Neural progenitor cell (in vitro differentiated cells): ENCODE results near the gene SRPK3. TPM values are rescaled to one million over a fixed set of nuclear protein-coding genes. Genes with fewer than 3 reads are reported as not detected.

Source experiments
- DNase-seq: peaks from one replicate; pipeline ENCODE4 v3.0.0-alpha.2; 2016; ENCODE audit warnings: low spot score
- H2AFZ ChIP-seq: fragments of 200-600 bp; sonication (generic); replicated peaks from 2 replicates; pipeline ENCODE4 v1.6.1; 2016; ENCODE audit warnings: antibody characterized with exemption
- H3F3A ChIP-seq: fragments of 200-600 bp; sonication (generic); 2 replicates; pipeline ENCODE4 v1.6.1; 2016; ENCODE audit warnings: antibody characterized with exemption, low read depth
- H3K27ac ChIP-seq: fragments of 200-600 bp; sonication (generic); 2 replicates; pipeline ENCODE4 v1.5.1; 2016; ENCODE audit warnings: mild to moderate bottlenecking
- H3K27me3 ChIP-seq: fragments of 200-600 bp; sonication (generic); 2 replicates; pipeline ENCODE4 v1.6.1; 2016; ENCODE audit warnings: mild to moderate bottlenecking, moderate library complexity
- H3K36me3 ChIP-seq: fragments of 200-600 bp; sonication (generic); 2 replicates; pipeline ENCODE4 v1.5.1; 2016
- H3K4me1 ChIP-seq: fragments of 200-600 bp; sonication (generic); 2 replicates; pipeline ENCODE4 v1.6.1; 2016; ENCODE audit warnings: mixed run types
- H3K4me2 ChIP-seq: fragments of 200-600 bp; sonication (generic); 2 replicates; pipeline ENCODE4 v1.6.1; 2016
- H3K4me3 ChIP-seq: fragments of 200-600 bp; sonication (generic); 2 replicates; pipeline ENCODE4 v1.5.1; 2016
- H3K79me2 ChIP-seq: fragments of 200-600 bp; sonication (generic); 2 replicates; pipeline ENCODE4 v1.6.1; 2016; ENCODE audit warnings: low read depth
- H3K9ac ChIP-seq: fragments of 200-600 bp; sonication (generic); 2 replicates; pipeline ENCODE4 v1.6.1; 2016
- H3K9me3 ChIP-seq: fragments of 200-600 bp; sonication (generic); 2 replicates; pipeline ENCODE4 v1.5.1; 2016; ENCODE audit warnings: low read depth
- H4K20me1 ChIP-seq: fragments of 200-600 bp; sonication (generic); 2 replicates; pipeline ENCODE4 v1.6.1; 2016; ENCODE audit warnings: low read depth
- H3K27ac Mint-ChIP-seq: 3 replicates; pipeline ENCODE4 v1.8.0; 2021; ENCODE audit warnings: mixed read lengths
- H3K27me3 Mint-ChIP-seq: 2 replicates; pipeline ENCODE4 v1.8.0; 2022; ENCODE audit warnings: low read depth, mild to moderate bottlenecking, inconsistent platforms, moderate library complexity, mixed read lengths; ENCODE audit not compliant: insufficient read depth
- H3K36me3 Mint-ChIP-seq: 3 replicates; pipeline ENCODE4 v1.8.0; 2021; ENCODE audit warnings: mixed read lengths
- H3K4me1 Mint-ChIP-seq: 3 replicates; pipeline ENCODE4 v1.8.0; 2021; ENCODE audit warnings: mixed read lengths
- H3K4me3 Mint-ChIP-seq: 3 replicates; pipeline ENCODE4 v1.8.0; 2021; ENCODE audit warnings: mild to moderate bottlenecking, moderate library complexity, mixed read lengths
- H3K9me3 Mint-ChIP-seq: 3 replicates; pipeline ENCODE4 v1.8.0; 2020; ENCODE audit warnings: mixed read lengths
- CTCF ChIP-seq: fragments of 200-600 bp; sonication (generic); IDR thresholded peaks from 2 replicates; pipeline ENCODE4 v1.5.1; 2017; ENCODE audit warnings: antibody characterized with exemption, mild to moderate bottlenecking
- EZH2 ChIP-seq: fragments of 200-600 bp; sonication (generic); IDR thresholded peaks from 2 replicates; pipeline ENCODE4 v1.6.1; 2017; ENCODE audit warnings: antibody characterized with exemption, mild to moderate bottlenecking, moderate library complexity
- EZH2phosphoT487 ChIP-seq: fragments of 200-600 bp; sonication (generic); IDR thresholded peaks from 2 replicates; pipeline ENCODE4 v1.6.1; 2017; ENCODE audit warnings: antibody characterized with exemption
- total RNA-seq: library from RNA; depleted of rRNA; stranded (reverse); fragments of >200 nt; gene quantifications from 2 replicates; pipeline ENCODE4 v1.2.3, GENCODE V29; 2015; ENCODE audit warnings: low replicate concordance

The SRPK3 gene
- total RNA-seq, 1 donor from 2014 or later: not detected

DNA sequence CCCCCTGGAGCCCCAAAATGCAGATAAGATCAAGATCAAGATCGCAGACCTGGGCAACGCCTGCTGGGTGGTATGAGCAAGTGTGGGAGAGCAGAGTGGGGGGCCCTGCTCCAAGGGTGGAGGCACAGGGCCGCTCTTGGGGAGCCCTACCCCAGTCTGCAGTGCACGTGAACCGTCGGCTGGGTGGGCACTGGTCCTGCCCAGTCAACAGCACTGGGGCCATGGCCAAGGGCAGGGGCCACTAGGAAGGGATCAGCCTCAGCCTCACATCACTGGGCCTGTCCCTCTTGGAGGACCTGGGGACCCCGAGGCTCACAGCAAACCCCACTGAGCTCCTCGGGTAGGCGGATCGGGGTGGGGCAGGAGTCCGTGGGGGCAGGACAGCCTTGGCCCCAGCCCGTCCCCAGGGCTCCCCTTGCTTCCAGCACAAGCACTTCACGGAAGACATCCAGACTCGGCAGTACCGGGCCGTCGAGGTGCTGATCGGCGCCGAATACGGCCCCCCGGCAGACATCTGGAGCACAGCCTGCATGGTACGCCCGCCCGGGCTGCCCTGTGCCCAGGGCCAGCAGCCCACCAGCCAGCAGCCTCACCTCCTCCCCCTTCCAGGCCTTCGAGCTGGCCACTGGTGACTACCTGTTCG is 3.6 kb downstream of the SRPK3 start:
- Mint-ChIP-seq H3K4me1 (peaks cover 8% of the 10 kb centered on the region), H3K36me3 (no peaks in the 10 kb centered on the region), H3K9me3 (peaks cover 19% of the 10 kb centered on the region), H3K27ac (no peak overlapping the region), H3K4me3 (no peak overlapping the region), H3K27me3 (peaks cover 8% of the 10 kb centered on the region)
- H3K4me2 ChIP-seq: no peak overlapping the region
- no peaks in the 10 kb centered on the region for H3K36me3 ChIP-seq
- no peak overlapping the region for H3K9ac ChIP-seq
- H3K27me3 ChIP-seq: no peaks in the 10 kb centered on the region
- TF ChIP-seq EZH2: no peak
- no peak for TF ChIP-seq CTCF
- TF ChIP-seq EZH2phosphoT487: no peak
- H3K9me3 ChIP-seq: no peaks in the 10 kb centered on the region
- H4K20me1 ChIP-seq: no peaks in the 10 kb centered on the region
- no peaks in the 10 kb centered on the region for H3K4me1 ChIP-seq
- H3F3A ChIP-seq: no peaks in the 10 kb centered on the region
- no peaks in the 10 kb centered on the region for H3K79me2 ChIP-seq
- no peak overlapping the region for H3K27ac ChIP-seq
- H2AFZ ChIP-seq: no peak overlapping the region
- no peak overlapping the region for H3K4me3 ChIP-seq
- no peak for DNase-seq

DNA sequence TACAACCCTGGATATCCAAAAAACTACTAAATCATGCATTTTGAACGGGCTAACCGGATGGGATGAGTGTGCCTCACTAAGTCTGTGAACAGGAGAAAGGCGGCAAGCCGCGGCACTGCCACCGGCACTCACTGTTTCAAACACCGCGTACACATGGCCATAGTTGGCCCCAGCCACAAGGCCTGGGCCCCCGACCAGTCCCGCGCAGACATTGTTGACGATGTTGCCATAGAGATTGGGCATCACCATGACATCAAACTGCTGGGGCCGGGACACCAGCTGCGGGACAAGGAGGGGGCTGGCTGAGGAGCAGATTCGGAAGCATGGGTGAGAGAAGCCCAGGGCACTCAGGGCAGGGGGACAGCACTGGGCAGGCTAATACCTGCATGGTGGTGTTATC is 5.8 kb downstream of the SRPK3 start:
- no peaks in the 10 kb centered on the region for H4K20me1 ChIP-seq
- H3K9me3 ChIP-seq: no peaks in the 10 kb centered on the region
- Mint-ChIP-seq H3K4me3 (no peak overlapping the region), H3K4me1 (no peaks in the 10 kb centered on the region), H3K27me3 (peaks cover 8% of the 10 kb centered on the region), H3K36me3 (no peaks in the 10 kb centered on the region), H3K27ac (no peak overlapping the region), H3K9me3 (peaks cover 26% of the 10 kb centered on the region)
- H3F3A ChIP-seq: no peaks in the 10 kb centered on the region
- no peaks in the 10 kb centered on the region for H3K27me3 ChIP-seq
- H3K27ac ChIP-seq: no peak overlapping the region
- no peak overlapping the region for H3K4me2 ChIP-seq
- H3K4me3 ChIP-seq: no peak overlapping the region
- no peak overlapping the region for H3K9ac ChIP-seq
- H2AFZ ChIP-seq: no peak overlapping the region
- peaks cover 4% of the 10 kb centered on the region for H3K79me2 ChIP-seq
- no peak for DNase-seq
- H3K36me3 ChIP-seq: no peaks in the 10 kb centered on the region
- TF ChIP-seq EZH2 (no peak), EZH2phosphoT487 (no peak), CTCF (no peak)
- no peaks in the 10 kb centered on the region for H3K4me1 ChIP-seq

GRCh38 chrX:153789654-153790053 is 8.8 kb downstream of the SRPK3 start:
- no peaks in the 10 kb centered on the region for H3K36me3 Mint-ChIP-seq
- H3K27ac ChIP-seq: no peak overlapping the region
- no peaks in the 10 kb centered on the region for H3K4me1 ChIP-seq
- peaks cover 24% of the 10 kb centered on the region for H3K79me2 ChIP-seq
- H2AFZ ChIP-seq: no peak overlapping the region
- H3K9me3 ChIP-seq: no peaks in the 10 kb centered on the region
- peaks cover 6% of the 10 kb centered on the region for H3K27me3 Mint-ChIP-seq
- TF ChIP-seq EZH2 (no peak), CTCF (no peak), EZH2phosphoT487 (no peak)
- H3K9me3 Mint-ChIP-seq: peaks cover 29% of the 10 kb centered on the region
- H3K4me2 ChIP-seq: no peak overlapping the region
- no peaks in the 10 kb centered on the region for H3F3A ChIP-seq
- no peak overlapping the region for H3K4me3 Mint-ChIP-seq
- no peaks in the 10 kb centered on the region for H3K27me3 ChIP-seq
- DNase-seq: no peak
- no peak overlapping the region for H3K9ac ChIP-seq
- H3K27ac Mint-ChIP-seq: no peak overlapping the region
- H3K4me1 Mint-ChIP-seq: peaks cover 6% of the 10 kb centered on the region
- H3K4me3 ChIP-seq: no peak overlapping the region
- no peaks in the 10 kb centered on the region for H3K36me3 ChIP-seq
- no peaks in the 10 kb centered on the region for H4K20me1 ChIP-seq
